Measurements from ENCODE around the gene FAM222B.

The FAM222B gene

DNA sequence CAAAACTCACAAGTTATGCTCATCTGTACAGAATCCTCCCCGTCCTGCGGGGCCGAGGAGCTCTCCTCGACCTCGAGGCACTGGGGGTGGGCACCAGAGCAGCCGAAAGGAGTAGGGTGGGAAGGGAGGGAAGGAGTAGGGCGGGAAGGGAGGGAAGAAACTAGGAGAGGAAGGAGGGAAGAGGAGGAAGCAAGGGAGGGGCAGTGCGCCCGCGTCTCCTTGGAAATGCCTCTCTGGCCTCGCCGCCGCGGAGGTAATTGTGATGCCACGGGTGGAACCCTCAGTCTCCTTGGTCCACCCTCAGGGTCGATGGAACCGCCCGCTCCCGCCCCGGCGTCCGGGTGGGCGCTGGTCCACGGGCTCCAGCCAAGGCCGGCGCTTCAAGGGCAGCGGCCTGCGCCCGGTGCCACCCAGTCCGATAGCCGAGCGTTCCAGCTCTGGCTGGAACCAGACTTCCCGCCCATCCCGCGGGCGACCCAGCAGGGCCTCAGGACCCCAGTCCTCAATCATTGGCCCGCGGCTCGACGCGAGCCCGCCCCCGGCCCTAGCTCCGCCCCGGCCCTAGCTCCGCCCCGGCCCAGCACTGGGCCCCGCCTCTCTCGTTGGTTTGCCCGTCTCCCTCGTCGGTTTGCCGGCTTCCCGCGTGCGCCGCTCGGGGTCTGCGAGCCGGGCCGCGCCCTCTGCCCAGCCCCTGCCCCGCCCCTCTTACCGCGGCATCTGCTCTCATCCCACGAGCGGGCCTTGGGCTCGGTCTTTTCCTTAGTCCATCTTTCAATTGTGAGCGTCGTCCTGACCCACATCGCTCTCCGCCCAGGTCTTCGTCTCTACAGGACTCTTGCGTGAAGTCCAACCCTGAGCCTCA lies 131.5 kb downstream of the FAM222B start:
- DNase-seq, result no peak

DNA sequence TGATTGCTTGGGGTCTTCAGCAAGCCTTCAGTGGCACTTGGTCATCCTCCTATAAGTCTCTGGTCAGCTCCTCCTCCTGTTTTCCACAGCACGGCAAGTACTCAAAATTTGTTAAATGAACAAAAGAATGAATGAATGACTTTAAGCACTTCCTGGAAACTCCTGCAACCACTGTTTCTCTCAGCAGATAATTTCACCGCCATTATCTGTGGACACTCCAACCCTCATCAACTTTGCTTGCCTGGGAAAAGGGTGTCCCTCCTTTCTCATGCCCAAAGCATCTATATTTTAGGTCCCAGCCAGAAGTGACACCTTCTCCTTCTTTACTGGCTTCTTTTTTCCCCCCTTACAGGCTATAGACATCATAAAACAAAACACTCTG lies 135.3 kb downstream of the FAM222B start:
- no peak for DNase-seq

GRCh38 chr17:28706471-28707338 lies 135.9 kb downstream of the FAM222B start:
- DNase-seq, result no peak
